H9 (cell line): ENCODE measurements around the gene FUT6. TPM values are rescaled to one million over a fixed set of nuclear protein-coding genes. Genes with fewer than 3 reads are reported as not detected.

ENCODE experiments used
- DNase-seq: peaks from one replicate; pipeline ENCODE4 v3.0.0-alpha.2; 2017
- H2AFZ ChIP-seq: one replicate; pipeline ENCODE4 v1.6.1; 2013; ENCODE audit warnings: mild to moderate bottlenecking, low read length, control low read depth, moderate library complexity
- H2AK5ac ChIP-seq: 2 replicates; pipeline ENCODE4 v1.6.1; 2013; ENCODE audit warnings: low read length, control low read depth, mixed read lengths; ENCODE audit not compliant: insufficient read length
- H2BK120ac ChIP-seq: one replicate; pipeline ENCODE4 v1.6.1; 2013; ENCODE audit warnings: low read depth, mild to moderate bottlenecking, low read length, control low read depth, inconsistent platforms; ENCODE audit not compliant: poor library complexity, severe bottlenecking
- H2BK12ac ChIP-seq: 2 replicates; pipeline ENCODE4 v1.6.1; 2013; ENCODE audit warnings: low read length, control low read depth, mixed read lengths, low read depth; ENCODE audit not compliant: insufficient read length
- H2BK15ac ChIP-seq: 2 replicates; pipeline ENCODE4 v1.6.1; 2013; ENCODE audit warnings: low read depth, low read length, control low read depth
- H2BK20ac ChIP-seq: one replicate; pipeline ENCODE4 v1.6.1; 2013; ENCODE audit warnings: low read depth, mild to moderate bottlenecking, low read length, control low read depth, inconsistent platforms; ENCODE audit not compliant: poor library complexity, severe bottlenecking
- H2BK5ac ChIP-seq: 2 replicates; pipeline ENCODE4 v1.6.1; 2013; ENCODE audit warnings: low read length, control low read depth, mixed read lengths; ENCODE audit not compliant: insufficient read length
- H3K14ac ChIP-seq: 2 replicates; pipeline ENCODE4 v1.6.1; 2013; ENCODE audit warnings: low read length, control low read depth; ENCODE audit not compliant: insufficient read depth
- H3K18ac ChIP-seq: 2 replicates; pipeline ENCODE4 v1.6.1; 2013; ENCODE audit warnings: low read depth, mild to moderate bottlenecking, mixed read lengths, low read length, control low read depth; ENCODE audit not compliant: insufficient read length
- H3K23ac ChIP-seq: 2 replicates; pipeline ENCODE4 v1.6.1; 2013; ENCODE audit warnings: low read length, control low read depth, mixed read lengths, low read depth; ENCODE audit not compliant: insufficient read length
- H3K23me2 ChIP-seq: 2 replicates; pipeline ENCODE4 v1.6.1; 2013; ENCODE audit warnings: low read depth, mild to moderate bottlenecking, mixed read lengths, low read length, control low read depth; ENCODE audit not compliant: insufficient read length, poor library complexity, severe bottlenecking
- H3K27ac ChIP-seq: 2 replicates; pipeline ENCODE4 v1.5.1; 2013; ENCODE audit warnings: low read length, control low read depth, mixed read lengths, low read depth; ENCODE audit not compliant: insufficient read length
- H3K27me3 ChIP-seq: 2 replicates; pipeline ENCODE4 v1.6.1; 2013; ENCODE audit warnings: low read length, control low read depth, inconsistent platforms; ENCODE audit not compliant: insufficient read depth
- H3K4ac ChIP-seq: 2 replicates; pipeline ENCODE4 v1.6.1; 2013; ENCODE audit warnings: low read depth, mild to moderate bottlenecking, control low read depth, inconsistent platforms, low read length, moderate library complexity
- H3K4me1 ChIP-seq: 2 replicates; pipeline ENCODE4 v1.6.1; 2013; ENCODE audit warnings: low read length, control low read depth, inconsistent platforms; ENCODE audit not compliant: insufficient read depth
- H3K4me2 ChIP-seq: 2 replicates; pipeline ENCODE4 v1.6.1; 2013; ENCODE audit warnings: low read length, control low read depth, mixed read lengths; ENCODE audit not compliant: insufficient read length, insufficient read depth
- H3K56ac ChIP-seq: 2 replicates; pipeline ENCODE4 v1.6.1; 2013; ENCODE audit warnings: low read depth, mild to moderate bottlenecking, mixed read lengths, low read length, control low read depth; ENCODE audit not compliant: insufficient read length
- H3K79me1 ChIP-seq: 2 replicates; pipeline ENCODE4 v1.6.1; 2013; ENCODE audit warnings: low read depth, mild to moderate bottlenecking, moderate library complexity, low read length, control low read depth, inconsistent platforms; ENCODE audit not compliant: insufficient read depth, poor library complexity, severe bottlenecking
- H3K79me2 ChIP-seq: 2 replicates; pipeline ENCODE4 v1.6.1; 2013; ENCODE audit warnings: low read length, control low read depth, inconsistent platforms; ENCODE audit not compliant: insufficient read depth
- H3K9ac ChIP-seq: 2 replicates; pipeline ENCODE4 v1.6.1; 2013; ENCODE audit warnings: low read length, control low read depth, mixed read lengths; ENCODE audit not compliant: insufficient read length; ENCODE audit errors: extremely low read depth
- H3K9me3 ChIP-seq: one replicate; pipeline ENCODE4 v1.6.1; 2013; ENCODE audit warnings: low read depth, low read length, inconsistent platforms; ENCODE audit not compliant: control insufficient read depth
- H3T11ph ChIP-seq: one replicate; pipeline ENCODE4 v1.6.1; 2013; ENCODE audit warnings: mild to moderate bottlenecking, low read length, control low read depth, inconsistent platforms
- H4K20me1 ChIP-seq: one replicate; pipeline ENCODE4 v1.6.1; 2013; ENCODE audit not compliant: control insufficient read depth, insufficient read length, insufficient read depth
- H4K5ac ChIP-seq: 2 replicates; pipeline ENCODE4 v1.6.1; 2013; ENCODE audit warnings: low read depth, mild to moderate bottlenecking, mixed read lengths, low read length, control low read depth; ENCODE audit not compliant: insufficient read length
- H4K8ac ChIP-seq: replicated peaks from 2 replicates; pipeline ENCODE4 v1.6.1; 2013; ENCODE audit warnings: low read length, control low read depth, mixed read lengths, low read depth; ENCODE audit not compliant: insufficient read length
- H4K91ac ChIP-seq: 2 replicates; pipeline ENCODE4 v1.6.1; 2013; ENCODE audit warnings: low read depth, mild to moderate bottlenecking, moderate library complexity, mixed read lengths, low read length, control low read depth; ENCODE audit not compliant: insufficient read length
- H3K27ac Mint-ChIP-seq, 3 experiments: 2 replicates in 2 of 3; 3 replicates in 1 of 3; pipeline ENCODE4 v1.8.0; 2020 to 2021; ENCODE audit warnings: mixed read lengths in 3 of 3, mild to moderate bottlenecking in 1 of 3, moderate library complexity in 1 of 3
- H3K27me3 Mint-ChIP-seq: 2 replicates; pipeline ENCODE4 v1.8.0; 2021; ENCODE audit warnings: low read depth, mild to moderate bottlenecking, moderate library complexity, mixed read lengths
- H3K36me3 Mint-ChIP-seq, 3 experiments: 2 replicates in 2 of 3; 3 replicates in 1 of 3; pipeline ENCODE4 v1.8.0; 2020 to 2021; ENCODE audit warnings: low read depth in 3 of 3, mixed read lengths in 3 of 3; ENCODE audit not compliant: insufficient read depth in 1 of 3
- H3K4me1 Mint-ChIP-seq, 2 experiments: 2 replicates each; pipeline ENCODE4 v1.8.0; 2020; ENCODE audit warnings: mixed read lengths in 2 of 2
- H3K4me3 Mint-ChIP-seq, 2 experiments: 2 replicates in 1 of 2; 3 replicates in 1 of 2; pipeline ENCODE4 v1.8.0; 2020 to 2021; ENCODE audit warnings: mild to moderate bottlenecking in 2 of 2, mixed read lengths in 2 of 2, moderate library complexity in 1 of 2
- H3K9me3 Mint-ChIP-seq, 2 experiments: 2 replicates in 1 of 2; 3 replicates in 1 of 2; pipeline ENCODE4 v1.8.0; 2020; ENCODE audit warnings: mild to moderate bottlenecking in 2 of 2, mixed read lengths in 2 of 2, moderate library complexity in 1 of 2
- CTCF ChIP-seq: fragments of 200-600 bp; sonication (generic); conservative IDR thresholded peaks from 3 replicates; pipeline ENCODE4 v1.8.0; 2021; ENCODE audit warnings: antibody characterized with exemption, mild to moderate bottlenecking
- WGBS: extraction: QIAGEN DNeasy Blood & Tissue Kit; methylation state at CpG from one replicate; pipeline ENCODE4 v1.1.7; 2013; ENCODE audit warnings: missing lambda C conversion rate, low lambda C conversion rate, mixed read lengths; ENCODE audit not compliant: insufficient read length; ENCODE audit errors: extremely low coverage; 5-methylcytosine and 5-hydroxymethylcytosine counted together
- total RNA-seq: library from RNA; stranded (reverse); gene quantifications from 2 replicates; pipeline ENCODE4 v1.2.1, GENCODE V29; 2021

The FUT6 gene
- total RNA-seq, 1 experiment from 2014 or later: 0.13 TPM

- no peak for DNase-seq
- no peaks in the 10 kb centered on the region for H3K79me2 ChIP-seq
- peaks cover 12 to 22% of the 10 kb centered on the region in 2 experiments for H3K4me1 Mint-ChIP-seq
- H3K9ac ChIP-seq: no peak overlapping the region
- H4K5ac ChIP-seq: no peak overlapping the region
- no peaks in the 10 kb centered on the region for H3K4me1 ChIP-seq
- H3K18ac ChIP-seq: no peak overlapping the region
- no peaks in the 10 kb centered on the region for H4K20me1 ChIP-seq
- H2BK5ac ChIP-seq: no peak overlapping the region
- no peak overlapping the region for H3T11ph ChIP-seq
- no peak overlapping the region for H4K8ac ChIP-seq
- no peak overlapping the region for H2BK15ac ChIP-seq
- H3K14ac ChIP-seq: no peak overlapping the region
- H3K56ac ChIP-seq: no peak overlapping the region
- H2BK120ac ChIP-seq: no peak overlapping the region
- H2AK5ac ChIP-seq: no peak overlapping the region
- no peak overlapping the region for H3K23ac ChIP-seq
- H3K4me3 Mint-ChIP-seq: no peak overlapping the region; a peak in 1 of 5 replicates
- no peaks in the 10 kb centered on the region for H3K36me3 Mint-ChIP-seq
- no CpG with 5 or more reads among the region's 21 CpGs for WGBS
- no peak overlapping the region for H3K27ac ChIP-seq
- H3K4me2 ChIP-seq: no peak overlapping the region
- no peaks in the 10 kb centered on the region; a peak in 1 of 5 replicates for H3K9me3 Mint-ChIP-seq
- no peak for TF ChIP-seq CTCF
- no peak overlapping the region for H4K91ac ChIP-seq
- no peak overlapping the region for H2BK20ac ChIP-seq
- no peaks in the 10 kb centered on the region for H3K79me1 ChIP-seq
- H2AFZ ChIP-seq: no peak overlapping the region
- no peak overlapping the region for H2BK12ac ChIP-seq
- H3K4ac ChIP-seq: no peak overlapping the region
- no peaks in the 10 kb centered on the region; the same call in 1 of the 2 replicates for H3K27me3 ChIP-seq
- H3K27ac Mint-ChIP-seq: no peak overlapping the region
- no peaks in the 10 kb centered on the region for H3K9me3 ChIP-seq
- peaks cover 24% of the 10 kb centered on the region for H3K27me3 Mint-ChIP-seq
- peaks cover 6% of the 10 kb centered on the region for H3K23me2 ChIP-seq
Measured at GRCh38 chr19:5808120-5808816, 31.2 kb downstream of the FUT6 start.
